GM18498 (cell line): Measurements from ENCODE around the gene C17orf75.
"Not testable (repeated sequence)": the region's sequence is repeated elsewhere in the genome, so short reads cannot be mapped to it uniquely, and the experiment has no call there.

Experiments used
- ATAC-seq: cut with Tn5 transposase; IDR thresholded peaks from one replicate; pipeline ENCODE4 v1.9.1; 2021; ENCODE audit warnings: mild to moderate bottlenecking, moderate library complexity; ENCODE audit not compliant: unreplicated experiment

Gene C17orf75, protein sequence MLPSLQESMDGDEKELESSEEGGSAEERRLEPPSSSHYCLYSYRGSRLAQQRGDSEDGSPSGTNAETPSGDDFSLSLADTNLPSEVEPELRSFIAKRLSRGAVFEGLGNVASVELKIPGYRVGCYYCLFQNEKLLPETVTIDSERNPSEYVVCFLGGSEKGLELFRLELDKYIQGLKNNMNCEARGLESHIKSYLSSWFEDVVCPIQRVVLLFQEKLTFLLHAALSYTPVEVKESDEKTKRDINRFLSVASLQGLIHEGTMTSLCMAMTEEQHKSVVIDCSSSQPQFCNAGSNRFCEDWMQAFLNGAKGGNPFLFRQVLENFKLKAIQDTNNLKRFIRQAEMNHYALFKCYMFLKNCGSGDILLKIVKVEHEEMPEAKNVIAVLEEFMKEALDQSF

DNA sequence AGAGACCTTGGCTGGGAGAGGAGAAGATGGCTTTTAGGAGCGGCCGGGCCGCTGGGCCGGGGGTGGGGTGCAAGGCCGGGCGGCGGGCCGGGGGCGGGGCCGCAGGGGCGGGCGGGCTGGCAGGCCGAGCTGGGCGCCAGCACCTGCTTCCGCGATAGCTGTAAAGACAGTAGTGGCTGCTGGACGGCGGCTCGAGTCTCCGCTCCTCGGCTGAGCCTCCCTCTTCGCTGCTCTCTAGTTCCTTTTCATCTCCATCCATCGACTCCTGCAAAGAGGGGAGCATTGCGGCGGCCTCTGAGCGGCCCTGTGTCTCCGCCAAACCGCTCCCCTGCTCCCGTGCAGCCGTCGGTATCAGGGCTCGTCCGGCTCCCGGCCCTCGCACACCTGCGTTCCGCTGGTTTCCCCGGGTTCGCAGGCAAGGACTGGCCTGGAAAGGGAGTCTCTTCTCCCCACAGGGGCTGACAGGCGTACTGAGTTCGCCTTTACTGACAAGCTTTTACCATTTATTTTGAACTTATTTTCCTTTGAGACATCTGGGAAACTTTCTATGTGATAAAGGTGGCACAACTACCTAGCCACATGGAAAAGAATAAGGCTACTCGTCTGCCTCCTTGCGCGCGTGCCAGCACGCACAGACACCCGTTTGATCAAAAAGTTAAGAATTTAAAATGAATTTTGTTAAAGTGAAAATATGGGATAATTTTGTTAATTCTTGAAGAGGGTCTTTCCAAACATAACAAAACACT is at the start of gene C17orf75:
C17orf75 (minus strand) TSS at position 317 of the 746 bp plus-strand sequence; CDS start at position 283, 34 bp downstream.
- peak; percentile 85 for ATAC-seq

DNA sequence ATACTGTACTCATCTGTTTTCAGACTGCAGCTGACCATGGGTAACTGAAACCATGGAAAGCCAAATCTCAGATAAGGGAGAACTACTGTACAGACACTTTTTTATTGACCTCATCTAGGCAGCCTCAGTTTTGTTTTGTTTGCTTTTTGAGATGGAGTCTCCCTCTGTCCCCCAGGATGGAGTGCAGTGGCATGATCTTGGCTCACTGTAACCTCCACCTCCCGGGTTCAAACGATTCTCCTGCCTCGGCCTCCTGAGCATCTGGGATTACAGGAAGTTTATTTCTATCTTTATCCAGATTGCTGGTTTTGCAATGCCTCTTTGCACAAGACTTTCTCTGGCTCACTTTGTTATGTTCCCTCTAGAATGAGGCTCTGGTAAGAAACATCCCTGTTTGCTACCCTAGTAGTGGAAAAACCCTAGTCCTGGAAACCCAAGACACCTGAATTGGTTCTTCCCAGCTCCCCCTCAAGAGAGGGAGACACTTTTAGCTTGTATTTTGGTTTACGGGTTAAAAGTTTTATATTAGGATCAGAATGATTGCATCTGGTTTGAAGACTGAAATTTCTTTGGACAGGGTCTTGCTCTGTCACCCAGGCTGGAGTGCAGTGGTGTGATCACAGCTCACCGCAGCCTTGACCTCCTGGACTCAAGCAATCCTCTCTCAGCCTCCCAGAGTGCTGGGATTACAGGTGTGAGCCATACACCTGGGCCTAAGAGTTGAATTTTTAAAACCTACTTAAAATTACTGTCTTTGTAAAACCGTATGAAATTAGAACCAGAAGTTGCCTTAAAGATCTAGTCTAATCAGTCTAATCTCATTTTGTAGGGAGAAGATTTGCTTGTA is 46.9 kb upstream of the C17orf75 start:
- no peak for ATAC-seq

DNA sequence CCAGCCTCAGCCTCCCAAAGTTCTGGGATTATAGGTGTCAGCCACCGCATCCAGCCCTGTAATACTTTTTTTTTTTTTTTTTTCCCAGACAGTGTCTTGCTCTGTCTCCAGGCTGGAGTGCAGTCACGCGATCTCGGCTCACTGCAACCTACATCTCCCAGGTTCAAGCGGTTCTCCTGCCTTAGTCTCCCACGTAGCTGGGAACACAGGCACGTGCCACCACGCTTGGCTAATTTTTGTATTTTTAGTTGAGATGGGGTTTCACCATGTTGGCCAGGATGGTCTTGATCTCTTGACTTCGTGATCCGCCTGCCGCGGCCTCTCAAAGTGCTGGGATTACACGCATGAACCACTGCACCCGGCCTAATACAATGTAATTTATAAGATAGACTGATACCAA is 46.2 kb upstream of the C17orf75 start:
- not testable (repeated sequence) for ATAC-seq

DNA sequence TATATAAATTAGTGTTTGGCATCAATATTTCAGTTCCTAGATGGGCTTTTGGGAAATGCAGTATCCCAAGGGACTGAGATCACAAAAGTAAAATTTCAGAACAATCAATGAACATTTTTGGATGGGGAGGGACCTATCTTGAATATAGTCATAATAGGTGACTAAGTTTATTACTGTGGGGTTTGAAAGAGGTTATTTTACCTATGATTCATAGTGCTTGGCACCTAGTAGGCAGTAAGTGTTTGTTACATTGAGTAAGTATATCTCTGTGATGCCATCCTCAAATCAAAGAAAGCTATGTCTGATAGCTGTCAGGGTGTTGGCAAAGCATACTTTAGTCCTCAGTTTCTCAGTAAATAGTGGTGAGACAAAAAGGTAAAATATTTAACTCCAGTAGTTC is 44.9 kb upstream of the C17orf75 start:
- ATAC-seq, result no peak

DNA sequence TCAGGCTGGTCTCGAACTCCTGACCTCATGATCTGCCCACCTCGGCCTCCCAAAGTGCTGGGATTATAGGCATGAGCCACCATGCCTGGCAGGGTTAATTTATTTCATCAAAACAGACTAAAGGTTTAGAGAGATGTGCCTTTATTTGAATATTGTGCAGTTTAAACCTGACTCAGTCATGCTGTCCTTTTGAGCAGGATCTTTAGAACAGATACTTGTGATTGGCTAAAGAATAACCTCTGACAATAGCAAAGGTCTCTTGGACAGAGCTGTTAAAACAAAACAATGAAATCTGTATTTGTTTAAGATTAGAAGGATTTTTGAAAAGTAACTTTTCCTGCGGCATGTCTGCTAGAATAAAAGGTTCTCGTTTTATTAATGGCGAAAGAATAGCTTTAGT is 44.0 kb upstream of the C17orf75 start:
- no peak for ATAC-seq

DNA sequence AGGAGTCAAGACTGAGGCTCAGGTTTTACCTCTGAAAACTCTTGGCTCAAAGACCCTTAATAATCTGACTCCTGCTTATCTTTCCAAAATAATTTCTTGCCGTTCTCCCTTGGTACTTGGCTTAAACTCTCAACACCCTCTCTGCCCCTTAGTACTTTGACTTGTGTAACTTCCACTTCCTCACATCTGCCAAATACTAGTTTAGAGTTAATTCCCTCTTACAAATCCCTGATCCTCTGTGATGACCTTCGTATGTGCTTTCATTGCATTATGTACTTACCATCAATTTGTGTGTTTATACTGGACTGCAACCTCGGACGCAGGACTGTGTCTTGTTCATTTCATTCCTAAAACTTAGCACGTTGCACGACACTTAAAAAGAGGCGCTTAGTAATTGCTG is 43.1 kb upstream of the C17orf75 start:
- ATAC-seq, result no peak

DNA sequence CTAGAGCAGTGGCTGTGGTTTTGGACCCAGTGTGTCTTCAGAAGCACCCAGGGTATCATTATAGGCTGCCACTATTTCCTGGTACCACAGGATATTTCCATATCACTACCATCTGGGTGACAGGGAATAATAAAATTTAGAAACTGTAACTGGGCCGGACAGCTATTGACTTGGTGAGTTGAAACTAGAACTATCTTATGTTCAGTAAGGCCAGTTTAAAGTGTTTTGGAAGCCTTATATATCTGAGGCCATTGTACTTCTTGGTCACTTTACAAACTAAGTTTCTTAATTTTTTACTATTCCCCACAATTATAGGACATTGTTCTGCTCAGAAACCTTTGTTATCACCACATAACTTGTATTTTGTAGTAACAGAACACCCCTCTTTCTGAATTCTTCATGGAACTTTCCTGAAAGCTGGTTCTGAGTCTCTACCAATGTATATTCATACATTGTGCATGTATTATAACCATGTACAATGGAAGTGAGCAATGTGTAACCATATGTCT is 42.0 kb upstream of the C17orf75 start:
- ATAC-seq, result no peak

DNA sequence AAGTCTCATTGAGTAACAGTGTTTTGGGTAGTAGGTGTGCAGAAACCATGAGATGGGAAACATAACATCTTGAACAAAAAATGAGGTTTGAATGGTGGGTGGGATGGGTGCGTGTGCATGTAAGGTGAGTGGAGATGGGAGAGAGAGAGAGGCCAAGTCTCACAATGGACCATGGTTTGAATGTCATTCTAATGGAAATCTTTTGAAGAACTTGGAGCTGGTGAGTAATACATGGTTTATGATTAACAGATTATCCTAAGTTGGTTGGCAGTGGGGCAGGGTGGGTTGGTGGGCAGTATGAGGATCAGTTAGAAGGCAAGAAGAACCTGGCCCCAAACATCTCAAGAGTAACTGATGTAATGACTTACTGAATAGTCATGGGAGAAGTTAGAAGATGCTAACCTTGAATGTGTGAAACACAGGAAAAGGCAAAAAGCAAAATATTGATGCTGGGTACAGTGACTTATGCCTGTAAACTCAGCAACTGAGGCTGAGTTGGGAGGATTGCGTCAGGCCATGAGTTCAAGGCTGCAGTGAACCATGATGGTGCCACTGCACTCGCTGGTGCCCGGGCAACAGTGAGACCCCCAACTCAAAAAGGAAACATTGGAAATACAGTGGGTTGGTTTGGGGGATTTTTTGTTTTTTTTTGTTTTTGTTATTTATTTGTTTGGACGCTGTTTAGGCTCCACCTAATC is 40.7 kb upstream of the C17orf75 start:
- ATAC-seq, result no peak

DNA sequence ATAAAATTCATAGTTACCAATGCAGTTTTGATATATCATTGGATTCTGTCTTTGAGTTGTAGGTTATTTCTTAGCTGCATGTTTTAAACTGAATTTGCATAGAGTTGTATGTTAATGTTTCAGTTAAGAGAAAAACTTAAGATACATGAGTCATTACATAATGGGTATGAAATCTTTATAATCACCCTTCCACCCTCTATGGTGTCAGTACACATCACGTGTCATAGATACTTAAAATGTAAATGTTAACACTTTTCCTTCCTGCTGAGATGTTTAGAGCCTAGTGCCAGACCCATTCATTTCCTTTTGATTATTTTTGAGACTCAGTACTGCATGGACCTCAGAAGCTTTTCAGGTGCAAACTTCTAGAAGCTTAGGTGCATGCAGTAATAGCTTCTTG is 28.5 kb upstream of the C17orf75 start:
- ATAC-seq, result no peak

DNA sequence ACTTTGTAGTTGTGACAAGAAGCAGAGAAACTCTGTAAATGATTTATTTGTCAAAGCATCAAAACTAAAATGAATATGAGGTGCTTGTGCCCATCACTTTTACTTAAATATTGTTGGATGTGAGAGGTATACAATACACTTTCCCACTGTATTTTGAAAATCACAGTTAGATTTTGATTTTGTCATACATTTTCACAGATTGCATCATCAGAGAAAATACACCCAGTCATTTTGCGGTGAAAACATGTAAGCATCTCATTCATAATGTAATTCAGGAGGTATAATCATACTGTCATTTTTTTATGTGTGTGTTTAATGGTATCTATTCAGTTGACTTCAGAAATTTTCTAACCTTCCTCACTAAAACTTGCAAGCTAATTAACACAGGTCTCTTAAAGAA is 19.3 kb upstream of the C17orf75 start:
- no peak for ATAC-seq

DNA sequence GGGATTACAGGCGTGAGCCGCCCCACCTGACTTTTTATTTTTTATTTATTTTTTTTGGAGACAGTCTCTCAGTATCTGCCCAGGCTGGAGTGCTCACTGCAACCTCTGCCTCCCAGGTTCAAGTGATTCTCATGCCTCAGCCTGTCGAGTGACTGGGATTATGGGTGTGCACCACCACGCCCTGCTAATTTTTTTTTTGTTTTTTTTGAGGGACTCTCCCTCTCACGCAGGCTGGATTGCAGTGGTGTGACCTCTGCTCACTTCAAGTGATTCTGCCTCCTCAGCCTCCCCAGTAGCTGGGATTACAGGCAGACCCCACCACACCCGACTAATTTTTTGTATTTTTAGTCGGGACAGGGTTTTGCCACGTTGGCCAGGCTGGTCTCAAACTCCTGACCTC is 15.6 kb upstream of the C17orf75 start:
- no peak for ATAC-seq

DNA sequence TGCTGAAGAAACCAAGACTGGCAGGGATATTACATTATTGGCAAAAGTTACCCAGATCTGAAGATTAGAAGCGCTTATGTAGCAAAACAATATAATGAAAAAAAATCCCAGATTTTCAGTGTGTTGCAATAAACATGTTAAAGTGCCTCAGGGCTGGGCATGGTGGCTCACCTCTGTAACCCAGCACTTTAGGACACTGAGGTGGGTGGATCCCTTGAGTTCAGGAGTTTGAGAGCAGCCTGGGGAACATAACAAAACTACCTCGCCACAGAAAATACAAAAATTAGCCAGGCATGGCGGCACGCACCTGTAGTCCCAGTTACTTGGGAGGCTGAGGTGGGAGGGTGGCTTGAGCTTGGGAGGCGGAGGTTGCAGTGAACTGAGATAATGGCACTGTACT is 14.8 kb upstream of the C17orf75 start:
- ATAC-seq, result no peak

DNA sequence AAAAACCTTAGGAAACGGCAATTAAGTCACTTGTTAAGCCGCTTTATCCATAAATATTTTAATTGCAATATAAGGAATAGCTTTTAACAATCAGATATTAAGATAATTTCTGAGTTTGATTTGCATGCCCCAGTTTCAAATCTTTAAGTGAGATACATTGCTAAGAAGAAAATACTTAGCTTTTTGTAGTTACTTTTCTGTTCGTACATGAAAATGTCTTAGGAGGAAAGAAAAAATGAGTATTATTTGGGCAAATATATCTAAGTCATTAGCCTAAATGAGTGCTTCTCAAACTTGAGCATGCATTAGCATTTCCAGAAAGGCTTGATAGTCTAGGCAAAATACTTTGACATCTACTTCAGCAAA is 14.4 kb upstream of the C17orf75 start:
- ATAC-seq, result no peak

DNA sequence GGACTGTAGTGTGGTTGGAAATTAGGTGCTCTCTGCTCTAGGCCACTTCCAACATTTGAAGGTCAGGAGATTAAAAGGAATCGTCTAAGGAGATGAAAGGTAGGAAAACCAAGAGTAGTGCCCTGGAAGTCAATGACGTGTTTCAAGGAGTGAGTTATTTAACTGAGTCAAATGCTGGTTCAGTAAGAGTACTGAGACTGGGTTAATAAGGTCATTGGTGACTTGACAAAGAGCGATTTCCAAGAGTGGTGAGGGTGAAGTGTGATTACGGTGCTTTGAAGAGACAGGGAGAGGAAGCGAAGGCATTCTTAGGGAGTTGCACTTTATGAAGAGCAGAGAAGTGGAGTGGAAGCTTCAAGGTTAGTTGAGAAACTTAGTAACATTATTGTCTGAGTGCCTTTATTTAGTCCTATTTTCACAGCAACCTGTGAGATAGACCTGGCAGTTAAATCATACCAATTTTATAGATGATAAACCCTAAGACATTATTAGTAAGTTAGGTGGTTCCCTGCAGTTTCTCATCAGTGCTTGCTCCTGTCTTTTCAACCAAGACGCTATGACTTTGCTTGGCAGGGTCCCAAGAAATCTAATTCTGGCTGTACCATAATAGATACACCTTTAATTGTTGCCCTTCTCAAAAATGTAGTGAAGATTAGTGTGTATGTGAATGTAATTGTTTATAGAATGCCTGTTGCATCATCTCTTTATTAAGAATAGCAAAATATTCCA is 13.8 kb upstream of the C17orf75 start:
- no peak for ATAC-seq

DNA sequence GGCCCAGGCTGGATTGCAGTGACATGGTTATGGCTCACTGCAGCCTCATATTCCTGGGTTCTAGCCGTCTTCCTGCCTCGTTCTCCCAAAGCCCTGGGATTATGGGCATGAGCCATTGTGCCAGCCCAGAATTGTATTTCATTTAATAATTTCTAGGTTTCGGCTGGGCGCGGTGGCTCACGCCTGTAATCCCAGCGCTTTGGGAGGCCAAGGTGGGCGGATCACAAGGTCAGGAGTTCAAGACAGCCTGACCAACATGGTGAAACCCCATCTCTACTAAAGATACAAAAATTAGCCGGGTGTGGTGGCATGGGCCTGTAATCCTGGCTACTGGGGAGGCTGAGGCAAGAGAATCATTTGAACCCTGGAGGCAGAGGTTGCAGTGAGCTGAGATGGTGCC is 10.8 kb upstream of the C17orf75 start:
- not testable (repeated sequence) for ATAC-seq

DNA sequence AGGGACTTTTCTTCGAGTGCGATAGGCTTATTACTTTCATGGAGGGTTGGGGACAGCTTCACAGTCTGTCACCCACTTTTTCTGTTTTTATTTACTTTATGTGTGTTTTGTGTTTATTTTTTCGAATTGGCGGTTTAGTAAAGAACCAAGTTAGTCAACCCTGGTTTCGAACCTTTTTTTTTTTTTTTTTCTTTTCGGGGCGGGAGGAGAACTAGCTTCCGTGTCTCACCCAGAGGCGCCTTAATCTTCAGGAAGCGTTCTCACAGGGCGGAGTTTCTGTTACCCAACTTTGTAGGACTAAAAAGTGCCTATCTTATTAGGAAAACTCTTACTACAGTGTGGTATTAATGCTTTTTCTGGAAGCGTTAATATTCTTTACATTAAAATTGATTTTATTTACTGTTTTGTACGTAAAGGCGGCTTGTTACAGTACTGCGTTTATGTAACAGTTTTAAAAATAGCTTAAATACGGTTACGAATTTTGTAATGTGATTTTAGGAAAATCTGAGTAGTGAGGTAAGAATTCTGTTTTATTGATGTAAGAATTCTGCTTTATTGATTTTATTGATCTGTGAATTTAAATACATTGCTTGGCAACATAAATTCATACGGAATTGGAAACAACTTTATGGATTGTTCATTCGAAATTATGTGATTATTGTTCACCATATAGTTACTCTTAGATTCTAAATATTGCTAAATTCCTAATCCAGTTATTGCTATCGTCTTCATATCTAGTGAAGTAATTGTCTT is 8.9 kb upstream of the C17orf75 start:
- ATAC-seq, result peak; percentile 28

DNA sequence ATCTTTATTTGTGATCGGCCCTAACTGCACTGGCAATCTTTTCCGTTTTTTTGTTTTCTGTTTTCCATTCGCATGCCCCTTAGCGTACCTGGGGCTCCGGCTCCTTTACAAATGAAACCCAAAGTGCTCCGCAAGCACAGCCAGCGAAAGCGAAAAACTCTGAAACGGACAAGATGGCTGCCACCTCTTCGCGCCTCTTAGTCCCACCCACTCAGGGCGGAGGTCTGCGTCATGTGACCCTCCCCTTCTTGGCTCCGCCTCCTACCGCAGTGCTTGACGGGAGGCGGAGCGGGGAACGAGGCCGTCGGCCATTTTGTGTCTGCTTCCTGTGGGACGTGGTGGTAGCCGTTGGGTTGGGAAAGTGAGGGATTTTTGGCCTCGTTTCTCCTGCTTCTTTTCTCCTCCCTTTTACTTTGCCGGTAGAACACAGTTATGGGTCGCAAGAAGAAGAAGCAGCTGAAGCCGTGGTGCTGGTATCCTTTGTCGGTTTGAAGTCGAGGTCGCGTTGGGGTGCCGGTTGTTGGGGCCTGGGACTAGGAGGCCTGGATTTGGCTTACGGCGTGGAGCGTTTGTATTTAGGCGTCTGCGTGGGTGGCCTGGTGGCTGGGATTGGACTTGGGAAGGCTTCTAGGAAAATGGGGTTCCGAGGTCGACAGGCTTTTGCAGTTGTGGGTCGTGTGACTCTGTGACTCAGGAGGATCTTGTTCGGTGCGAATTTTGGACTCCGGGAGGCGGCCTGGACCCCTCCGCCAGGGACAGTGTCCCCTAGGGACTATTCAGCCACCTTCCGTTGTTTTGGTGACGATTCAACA is 8.1 kb upstream of the C17orf75 start, which contains the start of gene ZNF207:
ZNF207 (plus strand) TSS at position 304 of the 812 bp plus-strand sequence; CDS start at position 433, 129 bp downstream.
- ATAC-seq, result peak; percentile 93

DNA sequence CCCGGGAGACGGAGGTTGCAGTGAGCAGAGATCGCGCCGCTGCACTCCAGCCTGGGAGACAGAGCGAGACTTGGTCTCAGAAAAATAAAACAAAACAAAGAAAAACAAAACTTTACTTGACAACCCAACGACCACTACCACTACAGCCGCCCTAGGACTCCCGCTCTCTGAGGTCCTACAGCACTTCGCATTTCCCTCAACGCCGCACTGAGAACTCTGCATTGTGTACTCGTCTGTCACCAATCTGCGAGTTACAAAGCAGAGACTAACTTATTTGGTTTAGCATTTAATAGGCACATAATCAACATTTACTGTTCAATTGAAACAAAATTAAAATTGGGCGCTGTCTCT is 7.5 kb upstream of the C17orf75 start:
- peak; percentile 27 for ATAC-seq

DNA sequence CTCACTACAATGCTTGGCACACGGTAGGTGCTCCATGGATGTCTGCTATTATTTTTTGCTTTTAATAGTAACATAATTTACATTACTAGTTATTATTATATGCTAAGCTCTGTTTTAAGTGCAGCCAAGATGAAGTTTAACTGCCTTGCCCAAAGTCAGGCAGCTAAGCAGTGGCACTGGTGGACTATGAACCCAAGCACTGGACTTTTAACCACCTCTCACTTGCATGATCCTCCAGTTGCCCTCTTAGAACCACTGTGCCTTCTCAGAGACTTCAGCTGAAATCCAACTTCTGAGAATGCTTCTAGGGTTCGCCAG is 6.5 kb upstream of the C17orf75 start:
- no peak for ATAC-seq
